Measurements from ENCODE around the gene EDAR. TPM values are rescaled to one million over a fixed set of nuclear protein-coding genes. Genes with fewer than 3 reads are reported as not detected.

The EDAR gene
- polyA plus RNA-seq, 3 donors from 2014 or later = not detected

DNA sequence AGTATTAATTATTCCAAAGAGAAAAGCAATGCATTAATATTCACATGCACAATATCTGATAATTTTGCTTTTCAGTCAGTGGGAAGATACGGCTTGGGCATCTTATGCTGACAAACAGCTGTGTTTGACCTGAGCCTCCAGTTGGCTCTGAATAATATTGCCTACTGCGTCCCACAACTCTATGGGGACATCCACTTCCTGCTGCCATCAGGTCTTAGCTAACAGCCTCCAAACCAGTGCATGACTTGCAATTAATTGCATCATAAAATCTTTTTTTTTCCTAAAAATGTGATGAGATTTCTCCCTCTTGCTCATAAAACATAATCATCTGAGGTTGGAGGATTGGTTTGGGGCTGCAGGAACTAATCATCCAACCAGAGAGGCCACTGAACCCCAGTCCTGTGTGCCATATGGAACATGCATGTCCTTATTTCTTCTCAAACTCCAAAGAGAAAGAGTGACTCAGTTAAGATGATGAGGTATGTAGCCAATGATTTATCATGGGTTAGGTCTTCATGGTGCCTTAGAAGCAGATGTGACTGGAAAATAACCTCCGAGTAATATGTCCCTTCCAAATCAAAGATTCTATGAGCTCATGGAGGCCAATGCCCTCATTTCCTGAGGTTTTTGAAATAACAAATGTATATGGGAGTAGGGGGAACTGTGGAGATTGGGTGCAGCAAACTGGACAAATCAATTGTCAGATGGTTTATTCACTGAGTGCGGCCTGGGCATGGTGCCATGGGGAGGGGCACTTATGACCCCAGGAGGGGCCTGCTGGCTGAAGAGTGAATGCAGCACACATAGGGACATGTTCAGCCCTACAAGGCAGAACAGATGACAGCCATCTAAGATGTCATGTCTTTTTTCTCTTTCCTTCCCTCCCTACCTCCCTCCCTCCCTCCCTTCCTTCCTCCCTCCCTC lies 39.4 kb downstream of the EDAR start:
- H3K4me1 Mint-ChIP-seq = no peaks in the 10 kb centered on the region
- peaks cover 1 to 41% (median 19%) of the 10 kb centered on the region in 6 donors for H3K9me3 Mint-ChIP-seq
- peaks cover 3 to 15% (median 6%) of the 10 kb centered on the region in 3 donors for H3K36me3 Mint-ChIP-seq
- H3K4me3 Mint-ChIP-seq = no peak overlapping the region
- no peak for DNase-seq
- H3K27ac Mint-ChIP-seq = no peak overlapping the region
- peaks cover 2 to 5% (median 2%) of the 10 kb centered on the region in 3 donors for H3K27me3 Mint-ChIP-seq (ENCODE audit: low read depth in 3 of 3)

DNA sequence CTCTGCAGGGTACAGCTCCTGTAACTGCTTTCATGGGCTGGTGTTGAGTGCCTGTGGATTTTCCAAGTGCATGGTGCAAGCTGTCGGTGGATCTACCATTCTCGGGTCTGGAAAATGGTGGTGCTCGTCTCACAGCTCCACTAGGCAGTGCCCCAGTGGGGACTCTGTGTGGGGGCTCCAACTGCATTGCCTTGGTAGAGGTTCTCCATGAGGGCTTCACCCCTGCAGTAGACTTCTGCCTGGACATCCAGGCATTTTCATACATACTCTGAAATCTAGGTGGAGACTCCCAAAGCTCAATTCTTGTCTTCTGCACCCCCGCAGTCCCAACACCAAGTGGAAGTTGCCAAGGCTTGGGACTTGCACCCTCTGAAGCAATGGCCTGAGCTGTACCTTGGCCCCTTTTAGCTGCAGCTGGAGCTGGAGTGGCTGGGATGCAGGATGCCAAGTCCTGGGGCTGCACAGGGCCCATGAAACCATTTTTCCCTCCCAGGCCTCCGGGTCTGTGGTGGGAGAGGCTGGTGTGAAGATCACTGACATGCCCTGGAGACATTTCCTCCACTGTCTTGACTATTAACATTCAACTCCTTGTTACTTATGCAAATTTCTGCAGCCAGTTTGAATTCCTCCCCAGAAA lies 41.6 kb downstream of the EDAR start:
- Mint-ChIP-seq H3K9me3 (peaks cover 1 to 32% (median 16%) of the 10 kb centered on the region in 6 donors), H3K4me3 (no peak overlapping the region), H3K4me1 (no peaks in the 10 kb centered on the region), H3K36me3 (peaks cover 3 to 15% (median 6%) of the 10 kb centered on the region in 3 donors), H3K27ac (no peak overlapping the region), H3K27me3 (ENCODE audit: low read depth in 3 of 3) (peaks cover 0 to 2% (median 2%) of the 10 kb centered on the region in 3 donors)
- DNase-seq = no peak

DNA sequence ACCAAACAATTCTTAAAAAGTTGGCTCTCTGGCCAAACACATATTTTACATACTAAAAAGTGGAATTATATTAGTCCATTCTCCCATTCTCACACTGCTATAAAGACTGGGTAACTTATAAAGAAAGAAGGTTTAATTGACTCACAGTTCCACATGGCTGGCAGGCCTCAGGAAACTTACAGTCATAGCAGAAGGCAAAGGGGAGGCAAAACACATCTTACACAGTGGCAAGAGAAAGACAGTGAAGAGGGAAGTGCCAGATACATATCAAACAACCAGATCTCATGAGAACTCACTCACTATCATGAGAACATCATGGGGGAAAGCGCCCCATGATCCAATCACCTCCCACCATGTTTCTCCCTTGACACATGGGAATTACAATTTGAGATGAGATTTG lies 42.6 kb downstream of the EDAR start:
- Mint-ChIP-seq H3K27ac (no peak overlapping the region), H3K27me3 (ENCODE audit: low read depth in 3 of 3) (peaks cover 0 to 3% (median 2%) of the 10 kb centered on the region in 3 donors), H3K9me3 (peaks cover 1 to 22% (median 11%) of the 10 kb centered on the region in 6 donors), H3K36me3 (peaks cover 3 to 8% (median 6%) of the 10 kb centered on the region in 3 donors), H3K4me1 (no peaks in the 10 kb centered on the region), H3K4me3 (no peak overlapping the region)
- no peak for DNase-seq

DNA sequence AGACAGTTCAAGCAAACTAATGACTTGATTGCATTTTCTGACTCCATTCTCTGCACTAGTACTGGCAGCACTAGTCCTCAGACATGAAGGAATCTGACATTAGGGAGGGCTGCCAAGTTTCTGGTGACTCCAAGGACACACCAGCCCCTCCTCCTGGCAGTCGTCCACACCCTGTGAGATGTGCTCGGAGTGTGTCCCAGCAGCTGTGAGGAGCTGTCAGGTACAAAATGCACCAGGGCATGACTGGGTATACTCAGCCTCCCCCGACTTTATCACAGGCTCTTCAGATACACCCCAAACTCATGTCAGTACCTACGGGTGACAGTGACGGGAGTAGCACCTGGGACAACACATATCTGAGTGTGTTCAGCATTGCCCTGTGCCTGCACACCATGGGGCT lies 43.1 kb downstream of the EDAR start:
- Mint-ChIP-seq H3K4me1 (no peaks in the 10 kb centered on the region), H3K36me3 (peaks cover 3 to 8% (median 6%) of the 10 kb centered on the region in 3 donors), H3K4me3 (no peak overlapping the region), H3K27me3 (ENCODE audit: low read depth in 3 of 3) (peaks cover 0 to 3% (median 2%) of the 10 kb centered on the region in 3 donors), H3K9me3 (peaks cover 1 to 18% (median 10%) of the 10 kb centered on the region in 6 donors), H3K27ac (no peak overlapping the region)
- no peak for DNase-seq

DNA sequence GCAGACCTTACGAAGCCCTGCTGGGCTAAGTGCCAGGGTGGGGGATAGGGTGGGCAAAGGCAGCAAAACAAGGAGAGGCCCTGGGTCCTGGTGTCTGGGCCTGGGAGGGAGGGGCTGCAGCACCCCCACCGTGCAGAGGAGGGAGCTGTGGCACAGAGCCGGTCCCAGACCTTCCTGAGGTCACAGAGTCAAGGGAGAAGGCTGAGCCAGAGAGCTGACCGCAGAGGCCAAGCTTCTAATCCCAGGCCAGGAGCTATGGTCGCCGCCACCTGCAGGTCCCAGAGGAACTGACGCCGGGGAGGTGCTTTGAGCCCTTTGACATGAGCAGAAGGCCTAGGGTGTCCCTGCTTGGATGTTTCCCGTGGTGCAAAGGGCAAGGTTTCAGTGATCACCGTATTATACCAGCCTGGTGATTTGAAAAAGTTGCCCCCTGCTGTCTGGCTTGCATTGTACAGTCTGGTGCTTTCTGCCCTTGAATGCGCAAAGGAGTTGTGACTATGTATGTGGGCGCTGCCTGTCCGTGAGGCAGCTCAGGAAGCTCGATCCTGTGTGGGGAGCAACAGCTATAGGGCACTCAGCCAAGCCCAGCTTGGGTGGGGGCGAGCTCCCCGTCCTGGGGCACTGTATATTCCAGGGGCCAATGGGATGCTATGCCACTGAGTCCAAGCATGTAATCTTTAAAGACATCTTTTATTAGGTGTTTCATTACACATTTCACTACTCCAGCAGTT lies 44.3 kb downstream of the EDAR start:
- DNase-seq = no peak
- H3K9me3 Mint-ChIP-seq = peaks cover 1 to 18% (median 10%) of the 10 kb centered on the region in 6 donors
- no peaks in the 10 kb centered on the region for H3K4me1 Mint-ChIP-seq
- peaks cover 0 to 3% (median 2%) of the 10 kb centered on the region in 3 donors for H3K27me3 Mint-ChIP-seq (ENCODE audit: low read depth in 3 of 3)
- peaks cover 3 to 8% (median 6%) of the 10 kb centered on the region in 3 donors for H3K36me3 Mint-ChIP-seq
- H3K27ac Mint-ChIP-seq = no peak overlapping the region
- no peak overlapping the region for H3K4me3 Mint-ChIP-seq

DNA sequence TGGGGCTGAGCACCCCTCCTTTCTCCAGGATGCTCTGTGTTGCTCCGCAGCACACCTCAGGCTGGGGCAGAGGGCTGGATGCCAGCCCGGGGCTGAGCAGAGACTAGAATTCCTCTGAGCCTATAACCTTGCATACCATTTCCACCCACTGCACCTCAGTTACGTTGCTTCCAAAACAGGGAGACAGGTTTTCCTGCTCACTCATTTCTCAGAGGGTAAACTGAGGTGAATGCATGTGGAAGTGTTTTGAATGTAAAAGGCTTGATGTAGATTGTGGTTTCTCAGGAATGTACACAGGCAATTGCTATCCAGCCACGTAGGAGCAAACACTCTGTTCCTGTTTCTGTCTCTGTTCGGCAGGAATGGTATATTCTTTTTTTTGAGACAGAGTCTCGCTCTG lies 45.3 kb downstream of the EDAR start:
- H3K27me3 Mint-ChIP-seq (ENCODE audit: low read depth in 3 of 3) = peaks cover 2 to 5% (median 2%) of the 10 kb centered on the region in 3 donors
- peaks cover 1 to 18% (median 10%) of the 10 kb centered on the region in 6 donors for H3K9me3 Mint-ChIP-seq
- H3K36me3 Mint-ChIP-seq = peaks cover 3 to 8% (median 6%) of the 10 kb centered on the region in 3 donors
- H3K4me1 Mint-ChIP-seq = no peaks in the 10 kb centered on the region
- no peak for DNase-seq
- H3K4me3 Mint-ChIP-seq = no peak overlapping the region
- H3K27ac Mint-ChIP-seq = no peak overlapping the region

DNA sequence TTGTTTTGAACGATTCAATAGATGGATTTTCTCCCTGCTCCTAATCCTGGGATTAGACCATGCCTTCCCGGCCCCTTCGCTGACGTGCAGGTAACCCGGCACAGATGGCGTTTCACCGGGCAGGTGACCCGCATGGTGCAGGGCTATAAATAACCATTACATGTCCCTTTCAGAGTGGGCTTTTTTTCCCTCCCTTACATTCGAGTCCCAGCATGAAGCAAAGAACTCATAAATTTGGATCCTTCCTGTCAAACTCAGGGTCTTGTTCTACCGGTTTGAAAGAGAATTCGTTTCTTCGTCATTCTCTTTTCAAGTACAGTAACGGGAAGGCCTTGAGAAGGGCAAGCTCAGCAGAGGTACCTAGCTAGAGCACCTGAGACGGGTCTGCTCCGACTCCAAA lies 46.1 kb downstream of the EDAR start:
- Mint-ChIP-seq H3K36me3 (peaks cover 3 to 8% (median 6%) of the 10 kb centered on the region in 3 donors), H3K4me3 (no peak overlapping the region), H3K4me1 (no peaks in the 10 kb centered on the region), H3K27ac (no peak overlapping the region), H3K9me3 (peaks cover 1 to 14% (median 6%) of the 10 kb centered on the region in 6 donors), H3K27me3 (ENCODE audit: low read depth in 3 of 3) (peaks cover 2 to 5% (median 2%) of the 10 kb centered on the region in 3 donors)
- no peak for DNase-seq

DNA sequence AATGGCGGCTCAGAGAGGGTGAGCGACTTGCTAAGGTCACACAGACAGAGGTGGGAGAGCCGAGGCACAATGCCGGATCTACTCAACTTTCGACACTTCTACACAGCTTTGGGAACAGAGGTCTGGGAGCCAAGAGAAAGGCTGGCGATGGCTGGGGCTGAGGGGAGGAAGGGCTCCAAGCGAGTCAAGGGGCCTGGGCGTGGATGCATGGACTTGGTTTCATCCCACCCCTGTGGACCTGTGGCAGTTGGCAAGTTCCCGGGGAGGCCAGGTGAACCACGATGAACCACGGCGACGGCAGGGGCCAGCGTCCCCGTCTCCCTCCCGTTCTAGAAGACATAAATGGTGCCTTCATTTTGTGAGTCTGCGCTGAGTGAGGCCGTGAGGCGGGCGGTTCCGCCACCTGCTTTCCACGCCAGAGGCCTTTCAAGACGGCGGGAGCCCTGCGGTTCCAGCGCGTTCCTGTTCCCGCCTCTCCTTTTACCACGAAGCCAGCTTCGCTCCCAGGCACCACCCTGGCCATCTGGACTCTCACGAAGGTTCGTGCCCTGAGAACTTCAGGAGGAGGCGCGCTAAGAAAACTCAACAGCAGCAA lies 46.7 kb downstream of the EDAR start:
- Mint-ChIP-seq H3K36me3 (peaks cover 3 to 8% (median 6%) of the 10 kb centered on the region in 3 donors), H3K27me3 (ENCODE audit: low read depth in 3 of 3) (peaks cover 2 to 5% (median 2%) of the 10 kb centered on the region in 3 donors), H3K27ac (no peak overlapping the region), H3K4me1 (no peaks in the 10 kb centered on the region), H3K4me3 (no peak overlapping the region), H3K9me3 (peaks cover 1 to 12% (median 4%) of the 10 kb centered on the region in 6 donors)
- no peak for DNase-seq

DNA sequence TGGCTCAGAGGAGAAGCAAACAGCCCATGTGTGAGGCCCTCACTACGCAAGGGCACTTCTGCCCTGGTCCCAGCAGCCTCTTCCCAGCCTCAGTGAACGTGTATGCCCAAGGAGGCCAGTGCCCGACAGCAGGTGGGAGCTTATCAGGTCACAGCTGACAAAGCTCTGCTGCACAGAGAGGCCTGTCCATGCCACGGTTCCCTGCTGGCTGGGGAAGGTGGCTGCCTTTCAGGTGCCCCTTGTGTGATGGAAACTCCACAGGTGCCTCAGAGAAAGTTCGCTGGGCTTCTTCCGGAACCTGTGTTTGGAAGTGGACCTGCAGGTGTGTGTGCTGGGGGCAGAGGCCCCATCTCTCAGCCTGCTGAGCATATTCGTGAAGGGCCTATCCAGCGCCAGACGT lies 47.3 kb downstream of the EDAR start:
- peaks cover under 1 to 6% (median 2%) of the 10 kb centered on the region in 6 donors for H3K9me3 Mint-ChIP-seq
- peaks cover 0 to 6% (median under 1%) of the 10 kb centered on the region in 3 donors for H3K36me3 Mint-ChIP-seq
- H3K4me3 Mint-ChIP-seq = no peak overlapping the region
- no peak for DNase-seq
- H3K27ac Mint-ChIP-seq = no peak overlapping the region
- H3K27me3 Mint-ChIP-seq (ENCODE audit: low read depth in 3 of 3) = peaks cover 2 to 5% (median 2%) of the 10 kb centered on the region in 3 donors
- no peaks in the 10 kb centered on the region for H3K4me1 Mint-ChIP-seq

DNA sequence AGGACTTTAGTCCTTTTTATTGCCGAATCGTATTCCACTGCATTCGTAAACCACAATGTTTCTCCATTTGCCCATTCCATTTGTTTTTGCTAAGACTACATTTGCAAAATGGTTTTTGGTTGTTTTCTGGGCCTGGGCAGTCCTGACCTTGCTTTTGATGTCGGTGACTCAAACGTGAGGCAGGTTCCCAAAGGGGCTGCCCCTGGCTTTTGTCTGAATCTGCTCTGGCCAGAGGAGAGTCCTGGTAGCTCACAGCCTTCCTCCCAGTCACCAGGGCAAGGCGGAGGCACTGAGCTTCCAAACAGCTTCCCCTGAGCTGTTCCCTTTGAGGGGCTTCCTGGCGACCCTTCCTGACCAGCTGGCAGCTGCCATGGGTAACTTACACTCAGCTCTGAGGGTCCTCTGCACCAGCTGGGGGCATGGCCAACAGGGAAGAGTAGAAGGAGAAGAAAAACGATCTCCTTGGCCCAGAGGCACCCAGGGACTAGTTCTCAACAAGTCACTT lies 47.8 kb downstream of the EDAR start:
- H3K36me3 Mint-ChIP-seq = no peaks in the 10 kb centered on the region
- no peak overlapping the region for H3K4me3 Mint-ChIP-seq
- H3K27me3 Mint-ChIP-seq (ENCODE audit: low read depth in 3 of 3) = peaks cover 0 to 5% (median 2%) of the 10 kb centered on the region in 3 donors
- no peak overlapping the region for H3K27ac Mint-ChIP-seq
- H3K4me1 Mint-ChIP-seq = no peaks in the 10 kb centered on the region
- peaks cover 0 to under 1% (median 0%) of the 10 kb centered on the region in 6 donors for H3K9me3 Mint-ChIP-seq
- DNase-seq = no peak

DNA sequence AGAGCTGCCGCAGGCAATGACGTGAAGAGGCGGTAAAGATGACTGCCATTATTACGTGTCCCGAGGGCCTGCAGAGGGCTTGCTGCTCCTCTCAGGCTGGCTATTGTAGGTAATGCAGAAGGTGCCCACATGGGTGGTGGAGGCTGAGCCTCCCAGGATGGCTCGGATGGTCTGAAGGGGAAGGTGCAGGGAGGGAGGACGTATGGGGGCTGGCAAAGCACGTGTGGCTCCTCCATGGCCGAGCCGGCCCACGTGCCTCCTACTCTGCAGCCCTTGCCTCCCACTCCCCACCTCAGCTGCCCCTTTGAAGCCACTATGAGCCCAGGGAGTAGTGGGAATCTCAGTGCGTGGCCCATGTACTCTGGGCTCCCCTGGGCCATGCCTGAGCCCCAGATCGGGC lies 48.9 kb downstream of the EDAR start:
- H3K27ac Mint-ChIP-seq = no peak overlapping the region
- no peaks in the 10 kb centered on the region for H3K4me1 Mint-ChIP-seq
- peaks cover 0 to 3% (median 2%) of the 10 kb centered on the region in 3 donors for H3K27me3 Mint-ChIP-seq (ENCODE audit: low read depth in 3 of 3)
- no peak for DNase-seq
- no peaks in the 10 kb centered on the region for H3K9me3 Mint-ChIP-seq
- no peaks in the 10 kb centered on the region for H3K36me3 Mint-ChIP-seq
- H3K4me3 Mint-ChIP-seq = no peak overlapping the region

DNA sequence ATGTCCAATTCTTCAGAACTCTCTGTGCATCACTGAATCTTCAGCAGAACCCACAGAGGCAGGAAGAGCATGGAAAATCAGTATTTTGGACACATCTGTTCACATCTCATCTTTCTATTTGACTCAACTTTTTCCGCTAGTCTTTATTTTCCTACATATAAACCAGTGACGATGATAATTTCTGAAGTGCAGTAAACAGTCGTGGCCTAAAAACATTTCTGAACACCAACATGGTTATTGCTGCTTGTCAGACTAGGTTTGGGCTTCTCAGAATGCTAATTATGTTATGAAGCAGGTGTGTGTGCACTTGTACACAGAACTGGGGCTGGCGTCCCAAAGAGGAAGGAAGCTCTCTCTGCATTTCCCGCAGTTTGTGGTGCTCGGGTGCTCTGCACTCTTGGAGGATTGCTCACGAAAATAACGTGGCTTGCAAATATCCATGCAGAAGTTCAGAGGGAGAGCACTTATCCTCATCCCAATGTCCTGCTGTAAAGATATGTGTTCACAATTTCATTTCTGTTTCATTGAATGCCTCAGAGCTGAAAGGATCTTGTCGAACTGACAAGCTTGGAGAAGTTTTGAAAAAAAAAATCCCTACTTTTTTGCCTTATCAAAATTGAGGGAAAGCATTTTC lies 50.8 kb downstream of the EDAR start:
- no peak for DNase-seq
- Mint-ChIP-seq H3K9me3 (no peaks in the 10 kb centered on the region), H3K27me3 (ENCODE audit: low read depth in 3 of 3) (peaks cover under 1 to 3% (median 2%) of the 10 kb centered on the region in 3 donors), H3K36me3 (no peaks in the 10 kb centered on the region), H3K4me3 (no peak overlapping the region), H3K27ac (no peak overlapping the region), H3K4me1 (no peaks in the 10 kb centered on the region)

Measured in immature natural killer cell (primary cell).